AG20443 (cell line): Measurements from ENCODE around the gene SUN2.

Experiments used
- DNase-seq: peaks from one replicate; pipeline ENCODE4 v3.0.0; 2012; ENCODE audit warnings: low spot score, mixed read lengths

The SUN2 gene

GRCh38 chr22:38697425-38698089 is 58.2 kb downstream of the SUN2 start:
- DNase-seq, result no peak

- DNase-seq, result peak; percentile 73
Measured at GRCh38 chr22:38696606-38697424, 59.0 kb downstream of the SUN2 start.

DNA sequence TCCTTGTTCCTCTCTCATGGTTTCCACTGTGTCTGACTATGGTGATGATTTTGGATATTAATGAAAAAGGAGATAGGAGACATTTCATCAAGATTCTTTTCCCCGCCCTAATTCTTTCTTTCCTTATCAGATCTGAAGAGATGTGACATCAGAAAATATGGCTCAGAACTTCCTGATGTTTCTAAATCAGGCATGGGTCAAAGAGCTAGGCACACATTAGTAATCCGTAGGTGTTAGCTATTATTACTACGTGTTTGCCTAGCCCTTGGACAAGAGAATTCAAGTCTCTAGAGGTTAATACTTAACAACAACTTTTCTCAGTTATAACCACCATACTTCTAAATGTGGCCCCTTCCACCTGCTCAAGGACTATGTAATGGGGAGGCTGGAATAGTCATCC is 60.9 kb downstream of the SUN2 start:
- DNase-seq, result no peak

- DNase-seq, result no peak
Measured at GRCh38 chr22:38694049-38694448, 61.7 kb downstream of the SUN2 start.

- no peak for DNase-seq
Measured at GRCh38 chr22:38689651-38690050, 66.1 kb downstream of the SUN2 start.

GRCh38 chr22:38685761-38686160 is 70.0 kb downstream of the SUN2 start:
- DNase-seq, result no peak

GRCh38 chr22:38684895-38685294 is 70.9 kb downstream of the SUN2 start:
- DNase-seq, result no peak
